ENCODE results near the gene ARID4B. TPM values are rescaled to one million over a fixed set of nuclear protein-coding genes. Genes with fewer than 3 reads are reported as not detected.

Gene ARID4B
- polyA plus RNA-seq, 2 of the 4 experiments (the other 2 are of a cell fraction), result 14.9 to 16.0 TPM

- FAIRE-seq, result peak; percentile 39
- no peak overlapping the region for H3K4me2 ChIP-seq
- TF ChIP-seq KDM1A (IDR thresholded peaks at IDR 0.05; ENCODE audit: low read depth), result no peak
- TF ChIP-seq CTCF (IDR thresholded peaks at IDR 0.05), result no peak
- TF ChIP-seq POLR2A (IDR thresholded peaks at IDR 0.05; ENCODE audit: low read length), result no peak
- no peak for TF ChIP-seq JUN (IDR thresholded peaks at IDR 0.05)
- TF ChIP-seq USF2 (IDR thresholded peaks at IDR 0.05), result no peak
- TF ChIP-seq HMGXB4 (CRISPR knock-in tag; IDR thresholded peaks at IDR 0.05; ENCODE audit: borderline replicate concordance), result no peak
- TF ChIP-seq BHLHE40 (IDR thresholded peaks at IDR 0.05; ENCODE audit: low read depth, low read length), result no peak
- no peak for TF ChIP-seq CHD4 (IDR thresholded peaks at IDR 0.05; ENCODE audit: borderline replicate concordance)
- TF ChIP-seq FOSB (CRISPR knock-in tag; IDR thresholded peaks at IDR 0.05), result no peak
- TF ChIP-seq MAZ (IDR thresholded peaks at IDR 0.05; ENCODE audit: borderline replicate concordance, low read depth, low read length), result no peak
- no peak for TF ChIP-seq BCL3 (IDR thresholded peaks at IDR 0.05)
- TF ChIP-seq RFX5 (IDR thresholded peaks at IDR 0.05), result no peak
- no peak for TF ChIP-seq SMC3 (IDR thresholded peaks at IDR 0.05)
- no peak for TF ChIP-seq NR3C1 (IDR thresholded peaks at IDR 0.05)
- TF ChIP-seq POLR2AphosphoS2 (conservative IDR thresholded peaks at IDR 0.05; ENCODE audit: low read length), result no peak
- peaks cover 10% of the 10 kb centered on the region; the same call in 2 of the 3 replicates for H3K4me1 ChIP-seq
- POLR2A ChIA-PET, result no interaction called here
- DNase-seq (ENCODE audit: low read depth in 1 of 2, low spot score in 1 of 2), result no peak
- no peak overlapping the region for H3K4me3 ChIP-seq
- no peaks in the 10 kb centered on the region for H3K9me3 ChIP-seq
- CTCF ChIA-PET, result interaction anchor here (0.9 kb wide), 1 partner anchor 26 kb away, joined by 3 read pairs; no protein-coding TSS in a partner anchor
- H3K27ac ChIP-seq, result no peak overlapping the region
- ATAC-seq, result no peak
Measured at GRCh38 chr1:235240960-235241359, 87.0 kb downstream of the ARID4B start.

GRCh38 chr1:235239851-235240250 is 88.1 kb downstream of the ARID4B start:
- 32% methylated on average over 2 of the region's 2 CpGs for WGBS (ENCODE audit: missing lambda C conversion rate)
- ChIA-PET CTCF (interaction anchor here (0.7 to 2.3 kb wide), 6 partner anchors 10 to 177 kb away, joined by 3 to 11 read pairs (median 4); no protein-coding TSS in a partner anchor), POLR2A (interaction anchor here (1.1 kb wide), 1 partner anchor 265 kb away, joined by 4 read pairs; the partner anchor contains the start of gene B3GALNT2)
- no peak for ATAC-seq
- DNase-seq (ENCODE audit: low read depth in 1 of 2, low spot score in 1 of 2), result no peak
- TF ChIP-seq TFCP2L1 (CRISPR knock-in tag; IDR thresholded peaks at IDR 0.05) (no peak), CHD2 (IDR thresholded peaks at IDR 0.05; ENCODE audit: low read length, partially characterized antibody) (no peak), HDAC2 (IDR thresholded peaks at IDR 0.05) (no peak), ESRRA (IDR thresholded peaks at IDR 0.05; ENCODE audit: borderline replicate concordance, low read length) (no peak), HOXB5 (CRISPR knock-in tag; IDR thresholded peaks at IDR 0.05) (no peak), RNF2 (IDR thresholded peaks at IDR 0.05; ENCODE audit: borderline replicate concordance, low read depth) (no peak), EHF (CRISPR knock-in tag; IDR thresholded peaks at IDR 0.05) (no peak), ZNF302 (CRISPR knock-in tag; IDR thresholded peaks at IDR 0.05) (no peak), HOXA7 (CRISPR knock-in tag; IDR thresholded peaks at IDR 0.05) (no peak), BCL3 (IDR thresholded peaks at IDR 0.05) (no peak), KDM1A (IDR thresholded peaks at IDR 0.05; ENCODE audit: low read depth) (no peak), JUN (IDR thresholded peaks at IDR 0.05) (no peak), RARB (CRISPR knock-in tag; IDR thresholded peaks at IDR 0.05) (no peak), FOSB (CRISPR knock-in tag; IDR thresholded peaks at IDR 0.05) (no peak), MAFK (IDR thresholded peaks at IDR 0.05; ENCODE audit: partially characterized antibody) (no peak), REST (IDR thresholded peaks at IDR 0.05) (no peak)
- Histone ChIP-seq H3K27ac (no peak overlapping the region), H3K4me3 (no peak overlapping the region), H3K4me1 (peaks cover 10% of the 10 kb centered on the region; the same call in 2 of the 3 replicates), H3K9me3 (no peaks in the 10 kb centered on the region), H3K4me2 (no peak overlapping the region)
- FAIRE-seq, result peak; percentile 67
